Neural progenitor cell (in vitro differentiated cells): ENCODE results near the gene NPSR1.

Experiments
- CTCF ChIP-seq: fragments of 200-600 bp; sonication (generic); IDR thresholded peaks from 2 replicates; pipeline ENCODE4 v1.5.1; 2017; ENCODE audit warnings: antibody characterized with exemption, mild to moderate bottlenecking
- EZH2 ChIP-seq: fragments of 200-600 bp; sonication (generic); IDR thresholded peaks from 2 replicates; pipeline ENCODE4 v1.6.1; 2017; ENCODE audit warnings: antibody characterized with exemption, mild to moderate bottlenecking, moderate library complexity
- EZH2phosphoT487 ChIP-seq: fragments of 200-600 bp; sonication (generic); IDR thresholded peaks from 2 replicates; pipeline ENCODE4 v1.6.1; 2017; ENCODE audit warnings: antibody characterized with exemption

- no peak for TF ChIP-seq CTCF
- TF ChIP-seq EZH2, result no peak
- TF ChIP-seq EZH2phosphoT487, result no peak
Observed at GRCh38 chr7:34851431-34851830, 193.4 kb downstream of the NPSR1 start.
